Heart left ventricle (tissue), 16 donors: Measurements from ENCODE around the gene SOCS4. TPM values are rescaled to one million over a fixed set of nuclear protein-coding genes. Genes with fewer than 3 reads are reported as not detected.
A peak's percentile ranks its signal among the peaks of the same experiment; 100 is the strongest.

Source experiments
- ATAC-seq, 4 donors: fragments of 200-7000 bp; cut with Tn5 transposase; one replicate each; pipeline ENCODE4 v1.9.1; 2020 to 2022; ENCODE audit warnings: moderate library complexity in 4 of 4, mild to moderate bottlenecking in 3 of 4, moderate number of reproducible peaks in 1 of 4
- DNase-seq, 5 donors: peaks; one replicate each; pipeline ENCODE4 v3.0.0-alpha.2; 2020
- H3K27ac ChIP-seq, 12 donors: fragments of 200-600 bp; sonication (generic) in 4 of 12; one replicate each; pipeline versions ENCODE4 v1.5.0 to v1.8.0; 2016 to 2022; ENCODE audit warnings: mild to moderate bottlenecking in 2 of 12
- H3K27me3 ChIP-seq, 9 donors: fragments of 200-600 bp; sonication (generic) in 2 of 9; one replicate each; pipeline versions ENCODE4 v1.5.1 to v1.8.0; 2016 to 2022; ENCODE audit warnings: mild to moderate bottlenecking in 3 of 9
- H3K36me3 ChIP-seq, 9 donors: fragments of 200-600 bp; sonication (generic) in 2 of 9; one replicate each; pipeline versions ENCODE4 v1.5.0 to v1.8.0; 2018 to 2022; ENCODE audit warnings: mild to moderate bottlenecking in 2 of 9
- H3K4me1 ChIP-seq, 12 donors: fragments of 200-600 bp; sonication (generic) in 4 of 12; one replicate each; pipeline versions ENCODE4 v1.5.0 to v1.8.0; 2016 to 2022; ENCODE audit warnings: mild to moderate bottlenecking in 3 of 12
- H3K4me3 ChIP-seq, 12 donors: fragments of 200-600 bp; sonication (generic) in 4 of 12; one replicate each; pipeline versions ENCODE4 v1.5.0 to v1.8.0; 2017 to 2022; ENCODE audit warnings: mild to moderate bottlenecking in 9 of 12, moderate library complexity in 4 of 12
- H3K9me3 ChIP-seq, 12 donors: fragments of 200-600 bp; sonication (generic) in 4 of 12; one replicate each; pipeline versions ENCODE4 v1.5.0 to v1.8.0; 2016 to 2022; ENCODE audit warnings: mild to moderate bottlenecking in 1 of 12
- CTCF ChIP-seq, 12 donors: fragments of 200-600 bp; sonication (generic) in 4 of 12; IDR thresholded peaks; one replicate each; pipeline versions ENCODE4 v1.5.0 to v1.8.0; 2018 to 2022; ENCODE audit warnings: antibody characterized with exemption in 12 of 12, mild to moderate bottlenecking in 5 of 12
- POLR2A ChIP-seq, 2 donors: fragments of 450-650 bp; IDR thresholded peaks; one replicate each; pipeline ENCODE4 v1.6.1; 2017; ENCODE audit warnings: antibody characterized with exemption in 2 of 2, mild to moderate bottlenecking in 2 of 2, moderate library complexity in 2 of 2
- WGBS, 4 donors: extraction: QIAGEN DNeasy Blood & Tissue Kit in 2 of 4; methylation state at CpG; one replicate each; pipeline versions ENCODE4 v1.1.5 to v1.1.7; 2013 to 2018; 5-methylcytosine and 5-hydroxymethylcytosine counted together
- intact Hi-C, 10 donors: fragments of 100-400 bp; cut with DNase I; formaldehyde crosslinking; loops; one replicate each; pipeline versions ENCODE4 v1.11.1 to v1.14.2; 2022
- long read RNA-seq, 3 donors: library from polyadenylated mRNA; unstranded; transcript quantifications; one replicate each; pipeline ENCODE4 v2.0.0, GENCODE V29; 2020 to 2021
- polyA plus RNA-seq, 2 donors: library from polyadenylated mRNA; stranded (reverse); fragments of 200-250 nt; gene quantifications; one replicate each; pipeline ENCODE4 v1.2.3, GENCODE V29; 2013
- total RNA-seq, 9 donors: library from RNA; depleted of rRNA in 2 of 9; stranded (reverse); fragments of >200 nt in 2 of 9; fragmentation: NEBNext Ultra II Directional in 3 of 9; extraction: Animal tissue kit (Norgen Biotek cat#: 25700) in 3 of 9; gene quantifications; one replicate each; pipeline versions ENCODE4 v1.1.0 to v1.2.4, GENCODE V29; 2016 to 2023
- donor health status: ischemic (EF 13 %, LVEDD 7.1; RV severe dilation, severe dysfunction).
- donor health status: healthy with polysubstance abuse.
- donor health status: DM: no; HTN: yes; CAD: no.
- donor health status: DM: no; HTN: no; CAD: no.
- donor health status: ischemic (EF 25% LVEDD 6.9; RV normal size, moderate dysfunction).
- donor health status: ischemic (EF 25% LVEDD 5.7; RV mildly dilated, moderate dysfunction).
- donor health status: healthy.
- donor health status: DM: yes; HTN: yes; CAD: no.
- donor health status: ischemic (EF 35%, LVEDD 5.7; RV mildly dilated, moderate dysfunction).
- donor health status: nonischemic (EF 11% LVEDD 7.7; RV severe dilation, severe dysfunction).
- donor health status: DM: yes; HTN: yes; CAD: no.
- donor health status: PGD.
- donor health status: ischemic (EF 29% LVEDD 5.4; RV normal size, mild dysfunction).
- donor health status: nonischemic (EF 23%, LVEDD 6.1; RV moderate dilation, normal function).

The SOCS4 gene
- total RNA-seq (10 to 100 TPM in 8 of 9 donors, 1 to 10 TPM in 1; 8.9 to 20.7 (median 15.6) TPM), polyA plus RNA-seq (1 to 10 TPM; 3.7 to 8.0 TPM)
- long read RNA-seq, donor 1, full-length matches to known transcripts, result 1 of 2 reads
- long read RNA-seq, donor 1, partial matches to known transcripts, result 0 of 2 reads
- long read RNA-seq, donor 1, other reads (novel, unspliced or antisense), result 1 of 2 reads
- long read RNA-seq, donor 2, full-length matches to known transcripts, result 5 of 9 reads
- long read RNA-seq, donor 2, partial matches to known transcripts, result 0 of 9 reads
- long read RNA-seq, donor 2, other reads (novel, unspliced or antisense), result 4 of 9 reads
- long read RNA-seq, donor 3, full-length matches to known transcripts, result 6 of 8 reads
- long read RNA-seq, donor 3, partial matches to known transcripts, result 0 of 8 reads
- long read RNA-seq, donor 3, other reads (novel, unspliced or antisense), result 2 of 8 reads

- intact Hi-C loops, result loop anchor here in 4 of 10 donors (1.0 to 2.0 kb wide), 2 partner anchors 24 kb away; partner anchors contain the start of gene MAPK1IP1L (in 4 of the 4)
- Histone ChIP-seq H3K4me1 (peaks cover 0 to 52% (median 25%) of the 10 kb centered on the region in 12 donors), H3K27me3 (no peaks in the 10 kb centered on the region), H3K9me3 (no peaks in the 10 kb centered on the region), H3K27ac (peak within 1 kb of the TSS; percentile 34 to 92 (median 86)), H3K4me3 (peak within 1 kb of the TSS; percentile 56 to 92 (median 83)), H3K36me3 (no peaks in the 10 kb centered on the region)
- peak; percentile 99 to 100 (median 100) for ATAC-seq
- TF ChIP-seq CTCF (IDR thresholded peaks at IDR 0.05) (peak in 7 of 12 donors; percentile 6 to 51 (median 25)), POLR2A (IDR thresholded peaks at IDR 0.05) (peak in 1 of 2 donors; percentile 67)
- 0 to 1% (median 0%) methylated on average over 36 to 56 of the region's 56 CpGs for WGBS, 4 donors
- DNase-seq, result peak; percentile 94 to 98 (median 96)
These were observed at the start of gene SOCS4, which contains the start of gene WDHD1 for GRCh38 chr14:55026793-55027561. SOCS4 (plus strand) TSS chr14:55027236; CDS start chr14:55043042, 15,806 bp downstream. WDHD1 (minus strand) TSS chr14:55027099; CDS start chr14:55026787, 312 bp downstream.

DNA sequence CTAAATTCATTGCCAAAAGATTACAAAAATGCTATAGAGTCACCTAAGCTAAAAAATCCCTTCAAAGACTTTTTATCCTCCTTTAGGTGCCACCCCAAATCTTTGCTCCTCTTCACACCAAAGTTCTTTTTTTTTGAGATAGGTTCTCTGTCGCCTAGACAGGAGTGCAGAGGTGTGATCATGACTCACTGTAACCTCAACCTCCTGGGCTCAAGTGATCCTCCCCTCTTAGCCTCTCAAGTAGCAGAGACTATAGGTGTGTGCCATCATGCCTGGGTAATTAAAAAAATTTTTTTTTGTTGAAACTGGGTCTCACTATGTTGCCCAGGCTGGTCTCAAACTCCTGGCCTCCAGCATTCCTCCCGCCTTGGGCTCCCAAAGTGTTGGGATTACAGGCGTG is 48.0 kb upstream of the SOCS4 start:
- DNase-seq (no peak), ATAC-seq (no peak)
- H3K36me3 ChIP-seq, result no peaks in the 10 kb centered on the region
- no peaks in the 10 kb centered on the region for H3K9me3 ChIP-seq
- no peak overlapping the region for H3K4me3 ChIP-seq
- WGBS, 4 donors, result 81 to 96% (median 95%) methylated on average over 3 of the region's 3 CpGs
- intact Hi-C loops, result no loop called here
- no peaks in the 10 kb centered on the region for H3K27me3 ChIP-seq
- no peak overlapping the region for H3K27ac ChIP-seq
- no peak for TF ChIP-seq CTCF (IDR thresholded peaks at IDR 0.05)
- TF ChIP-seq POLR2A (IDR thresholded peaks at IDR 0.05), result no peak
- H3K4me1 ChIP-seq, result peaks cover 0 to 19% (median 0%) of the 10 kb centered on the region in 12 donors

DNA sequence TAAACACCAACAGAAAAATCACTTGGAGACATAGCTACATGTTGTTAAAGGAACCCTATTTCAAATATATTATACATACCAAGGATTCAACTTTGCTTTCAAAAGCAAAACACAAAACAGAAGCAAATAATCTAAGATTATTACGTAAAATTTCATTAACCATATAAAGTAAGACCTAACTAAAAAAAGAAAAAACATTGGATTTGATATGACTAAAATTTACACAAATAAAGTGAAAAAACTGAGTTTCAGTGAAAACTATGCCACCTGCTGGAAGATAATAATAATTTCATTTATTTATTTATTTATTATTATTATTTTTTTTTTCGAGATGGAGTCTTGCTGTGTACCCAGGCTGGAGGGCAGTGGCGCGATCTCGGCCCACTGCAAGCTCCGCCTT is 45.3 kb upstream of the SOCS4 start:
- Histone ChIP-seq H3K9me3 (no peaks in the 10 kb centered on the region), H3K27me3 (no peaks in the 10 kb centered on the region), H3K36me3 (peaks cover 0 to under 1% (median 0%) of the 10 kb centered on the region in 9 donors), H3K27ac (no peak overlapping the region), H3K4me3 (no peak overlapping the region), H3K4me1 (peaks cover 0 to 6% (median 0%) of the 10 kb centered on the region in 12 donors)
- DNase-seq, result no peak
- peak in 8 of 12 donors; percentile 13 to 47 (median 38) for TF ChIP-seq CTCF (IDR thresholded peaks at IDR 0.05)
- TF ChIP-seq POLR2A (IDR thresholded peaks at IDR 0.05), result no peak
- ATAC-seq, result no peak
- 82 to 87% (median 84%) methylated on average over 6 of the region's 6 CpGs for WGBS, 4 donors
- intact Hi-C loops, result loop anchor here in 1 of 10 donors (10.0 kb wide), 1 partner anchor 417 kb away; the partner anchor contains the start of gene SAMD4A
